GM23338 (cell line): ENCODE results near the gene SLC22A17. TPM values are rescaled to one million over a fixed set of nuclear protein-coding genes. Genes with fewer than 3 reads are reported as not detected.

Source experiments
- ATAC-seq: fragments of 200-7000 bp; cut with Tn5 transposase; 3 replicates; pipeline ENCODE4 v1.9.1; 2020
- DNase-seq: peaks from one replicate; pipeline ENCODE4 v3.0.0-alpha.2; 2015; ENCODE audit warnings: low spot score
- H2AFZ ChIP-seq: fragments of 200-600 bp; sonication (generic); 2 replicates; pipeline ENCODE4 v1.8.0; 2016; ENCODE audit warnings: antibody characterized with exemption, mild to moderate bottlenecking, moderate library complexity
- H3F3A ChIP-seq: fragments of 200-600 bp; sonication (generic); replicated peaks from 2 replicates; pipeline ENCODE4 v1.8.0; 2017; ENCODE audit warnings: antibody characterized with exemption, mixed run types, low read depth
- H3K27ac ChIP-seq: fragments of 200-600 bp; sonication (generic); 2 replicates; pipeline ENCODE4 v1.6.1; 2016; ENCODE audit warnings: low read depth
- H3K27me3 ChIP-seq: fragments of 200-600 bp; sonication (generic); 2 replicates; pipeline ENCODE4 v1.8.0; 2016; ENCODE audit warnings: mild to moderate bottlenecking, mixed run types, moderate library complexity; ENCODE audit not compliant: insufficient read depth
- H3K36me3 ChIP-seq: fragments of 200-600 bp; sonication (generic); 2 replicates; pipeline ENCODE4 v1.8.0; 2016; ENCODE audit warnings: mild to moderate bottlenecking; ENCODE audit not compliant: insufficient read depth
- H3K4me1 ChIP-seq: fragments of 200-600 bp; sonication (generic); 2 replicates; pipeline ENCODE4 v1.8.0; 2016; ENCODE audit warnings: mild to moderate bottlenecking, moderate library complexity; ENCODE audit not compliant: insufficient read depth
- H3K4me2 ChIP-seq: fragments of 200-600 bp; sonication (generic); 2 replicates; pipeline ENCODE4 v1.7.1; 2017; ENCODE audit warnings: mixed run types
- H3K4me3 ChIP-seq: fragments of 200-600 bp; sonication (generic); 2 replicates; pipeline ENCODE4 v1.6.1; 2016; ENCODE audit warnings: mixed run types
- H3K79me2 ChIP-seq: fragments of 200-600 bp; sonication (generic); replicated peaks from 2 replicates; pipeline ENCODE4 v1.8.0; 2017; ENCODE audit warnings: mild to moderate bottlenecking; ENCODE audit not compliant: insufficient read depth
- H3K9me2 ChIP-seq: fragments of 200-600 bp; sonication (generic); 2 replicates; pipeline ENCODE4 v1.8.0; 2017; ENCODE audit not compliant: insufficient read depth
- H4K20me1 ChIP-seq: fragments of 200-600 bp; sonication (generic); replicated peaks from 2 replicates; pipeline ENCODE4 v1.8.0; 2017; ENCODE audit warnings: mild to moderate bottlenecking; ENCODE audit not compliant: insufficient read depth
- H3K27ac Mint-ChIP-seq: 2 replicates; pipeline ENCODE4 v1.8.0; 2020; ENCODE audit warnings: inconsistent platforms, mild to moderate bottlenecking, moderate library complexity, mixed read lengths
- H3K27me3 Mint-ChIP-seq: 3 replicates; pipeline ENCODE4 v1.8.0; 2022; ENCODE audit warnings: low read depth, mild to moderate bottlenecking, moderate library complexity, mixed read lengths, inconsistent platforms; ENCODE audit not compliant: insufficient read depth, poor library complexity
- H3K36me3 Mint-ChIP-seq: 3 replicates; pipeline ENCODE4 v1.8.0; 2021; ENCODE audit warnings: low read depth, mild to moderate bottlenecking, inconsistent platforms, moderate library complexity, mixed read lengths
- H3K4me1 Mint-ChIP-seq: 3 replicates; pipeline ENCODE4 v1.8.0; 2020; ENCODE audit warnings: mild to moderate bottlenecking, inconsistent platforms, mixed read lengths
- H3K4me3 Mint-ChIP-seq: 3 replicates; pipeline ENCODE4 v1.8.0; 2021; ENCODE audit warnings: moderate library complexity, mild to moderate bottlenecking, inconsistent platforms, mixed read lengths
- H3K9me3 Mint-ChIP-seq: 3 replicates; pipeline ENCODE4 v1.8.0; 2020; ENCODE audit warnings: moderate library complexity, mild to moderate bottlenecking, inconsistent platforms, mixed read lengths
- CREB1 ChIP-seq: fragments of 250-450 bp; sonication (Bioruptor Pico); IDR thresholded peaks from 2 replicates; pipeline ENCODE4 v1.5.0; 2020; ENCODE audit warnings: low read depth, mild to moderate bottlenecking, moderate library complexity
- CTCF ChIP-seq, 2 experiments: fragments of 200-600 bp in 1 of 2; sonication (generic) in 1 of 2; conservative IDR thresholded peaks; 2 replicates each; pipeline versions ENCODE4 v1.5.1 to v1.6.1; 2016 to 2017; ENCODE audit warnings: antibody characterized with exemption in 2 of 2, low read depth in 2 of 2, mild to moderate bottlenecking in 2 of 2, moderate library complexity in 1 of 2
- ETS1 ChIP-seq: IDR thresholded peaks from 2 replicates; pipeline ENCODE4 v1.6.1; 2016; ENCODE audit warnings: antibody characterized with exemption
- EZH2 ChIP-seq: fragments of 200-600 bp; sonication (generic); IDR thresholded peaks from one replicate; pipeline ENCODE4 v1.8.0; 2017; ENCODE audit warnings: antibody characterized with exemption, mild to moderate bottlenecking, low read depth; ENCODE audit not compliant: unreplicated experiment
- EZH2phosphoT487 ChIP-seq: fragments of 200-600 bp; sonication (generic); IDR thresholded peaks from one replicate; pipeline ENCODE4 v1.8.1; 2018; ENCODE audit warnings: antibody characterized with exemption; ENCODE audit not compliant: unreplicated experiment
- JUNB ChIP-seq: IDR thresholded peaks from one replicate; pipeline ENCODE4 v1.6.1; 2016; ENCODE audit warnings: antibody characterized with exemption; ENCODE audit not compliant: unreplicated experiment
- NANOG ChIP-seq: IDR thresholded peaks from 2 replicates; pipeline ENCODE4 v1.6.1; 2016; ENCODE audit warnings: antibody characterized with exemption, borderline replicate concordance
- POLR2AphosphoS5 ChIP-seq: IDR thresholded peaks from 2 replicates; pipeline ENCODE4 v1.6.1; 2016; ENCODE audit warnings: antibody characterized with exemption, low read depth
- REST ChIP-seq: IDR thresholded peaks from one replicate; pipeline ENCODE4 v1.6.1; 2018; ENCODE audit warnings: antibody characterized with exemption; ENCODE audit not compliant: unreplicated experiment
- STAT1 ChIP-seq: IDR thresholded peaks from one replicate; pipeline ENCODE4 v1.6.1; 2016; ENCODE audit warnings: antibody characterized with exemption; ENCODE audit not compliant: unreplicated experiment
- ZNF114 ChIP-seq: fragments of 250-450 bp; sonication (Bioruptor Pico); IDR thresholded peaks from 2 replicates; pipeline ENCODE4 v1.5.0; 2020; ENCODE audit warnings: mild to moderate bottlenecking, moderate library complexity
- ZNF331 ChIP-seq: fragments of 250-450 bp; sonication (Bioruptor Pico); IDR thresholded peaks from 2 replicates; pipeline ENCODE4 v1.5.0; 2020; ENCODE audit warnings: low read depth, mild to moderate bottlenecking, moderate library complexity
- ZNF462 ChIP-seq: fragments of 250-450 bp; sonication (Bioruptor Pico); IDR thresholded peaks from 2 replicates; pipeline ENCODE4 v1.5.0; 2020; ENCODE audit warnings: mild to moderate bottlenecking, moderate library complexity
- polyA plus RNA-seq: library from polyadenylated mRNA; unstranded; fragments of >200 nt; fragmentation: Nextera tagmentation; extraction: Ambion mirVana; gene quantifications from 2 replicates; pipeline ENCODE4 v1.2.1, GENCODE V29; 2016
- total RNA-seq: library from RNA; depleted of rRNA; stranded (reverse); fragments of >200 nt; shearing (Covaris generic); gene quantifications from 2 replicates; pipeline ENCODE4 v1.2.3, GENCODE V29; 2014

The SLC22A17 gene
- total and polyA plus RNA-seq, 2 experiments from 2014 or later = 28.6 to 56.6 TPM

- Histone ChIP-seq H3K27ac (peak overlapping the region; percentile 28; the same call in 1 of the 2 replicates), H3K9me2 (peaks cover 2% of the 10 kb centered on the region; the same call in 1 of the 2 replicates), H3K36me3 (peaks cover 28% of the 10 kb centered on the region), H3K27me3 (no peaks in the 10 kb centered on the region), H2AFZ (no peak overlapping the region), H3K4me3 (no peak overlapping the region), H4K20me1 (peaks cover 9% of the 10 kb centered on the region; the same call in 1 of the 2 replicates), H3F3A (peaks cover 36% of the 10 kb centered on the region), H3K4me1 (peaks cover 8% of the 10 kb centered on the region), H3K4me2 (no peak overlapping the region), H3K79me2 (peaks cover 21% of the 10 kb centered on the region)
- Mint-ChIP-seq H3K4me1 (peaks cover 21% of the 10 kb centered on the region), H3K9me3 (no peaks in the 10 kb centered on the region), H3K4me3 (no peak overlapping the region), H3K27ac (no peak overlapping the region; the same call in 1 of the 2 replicates), H3K27me3 (peaks cover 12% of the 10 kb centered on the region), H3K36me3 (peaks cover 45% of the 10 kb centered on the region)
- ATAC-seq (no peak), DNase-seq (no peak)
- TF ChIP-seq ETS1 (no peak), EZH2phosphoT487 (no peak), ZNF114 (CRISPR knock-in tag) (no peak), CTCF (conservative IDR thresholded peaks at IDR 0.05; ENCODE audit: low read depth in 2 of 2) (no peak), ZNF462 (CRISPR knock-in tag) (no peak), REST (no peak), EZH2 (no peak), CREB1 (CRISPR knock-in tag) (no peak), ZNF331 (CRISPR knock-in tag) (no peak), POLR2AphosphoS5 (no peak), NANOG (no peak), JUNB (no peak), STAT1 (no peak)
These were observed 27.7 kb downstream of the SLC22A17 start for GRCh38 chr14:23324993-23325392.
